DOHH2 (cell line): ENCODE data around the gene SEC14L1.

Experiments
- EZH2phosphoT487 ChIP-seq: fragments of 200-600 bp; sonication (generic); IDR thresholded peaks from 2 replicates; pipeline ENCODE4 v1.6.1; 2017; ENCODE audit warnings: borderline replicate concordance, mild to moderate bottlenecking, antibody characterized with exemption, low read length, moderate library complexity, mixed read lengths
- TF ChIP-seq, protein P1 (sequence below): fragments of 200-600 bp; sonication (generic); IDR thresholded peaks from one replicate; pipeline ENCODE4 v1.5.1; 2014; ENCODE audit warnings: antibody characterized with exemption, mild to moderate bottlenecking, low read depth, low read length; ENCODE audit not compliant: poor library complexity, severe bottlenecking

DNA sequence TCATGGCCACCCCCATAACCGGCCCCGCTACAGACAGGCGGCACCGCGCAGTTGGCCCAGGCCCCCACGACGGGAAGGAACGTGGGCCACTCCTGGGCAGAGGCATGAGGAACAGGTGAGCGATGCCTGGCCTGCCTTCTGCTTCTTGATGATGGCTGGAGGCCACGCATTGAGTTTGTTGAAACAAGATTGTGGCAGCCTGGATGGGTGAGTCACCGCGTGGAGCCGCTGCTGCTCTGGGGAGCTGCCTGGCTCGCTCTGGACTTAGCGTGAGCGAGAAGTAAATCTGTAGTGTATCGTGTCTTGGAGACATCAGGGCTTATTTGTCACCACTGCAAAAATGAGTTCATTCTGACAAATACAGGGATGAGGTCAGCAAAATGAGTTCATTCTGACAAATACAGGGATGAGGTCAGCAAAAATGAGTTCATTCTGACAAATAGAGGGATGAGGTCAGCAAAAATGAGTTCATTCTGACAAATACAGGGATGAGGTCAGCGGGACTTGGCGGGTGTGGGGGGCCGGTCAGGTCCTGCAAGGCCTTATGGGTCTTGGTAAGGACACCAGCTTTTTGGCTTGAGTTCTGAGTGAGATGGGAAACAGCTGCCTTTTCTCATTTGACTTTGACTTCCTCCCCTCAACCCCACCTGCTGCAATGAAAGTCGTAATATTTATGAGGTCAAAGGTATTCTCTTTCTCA, 93.0 kb downstream of the SEC14L1 start:
- no peak for TF ChIP-seq EZH2phosphoT487
- TF ChIP-seq, protein P1, sequence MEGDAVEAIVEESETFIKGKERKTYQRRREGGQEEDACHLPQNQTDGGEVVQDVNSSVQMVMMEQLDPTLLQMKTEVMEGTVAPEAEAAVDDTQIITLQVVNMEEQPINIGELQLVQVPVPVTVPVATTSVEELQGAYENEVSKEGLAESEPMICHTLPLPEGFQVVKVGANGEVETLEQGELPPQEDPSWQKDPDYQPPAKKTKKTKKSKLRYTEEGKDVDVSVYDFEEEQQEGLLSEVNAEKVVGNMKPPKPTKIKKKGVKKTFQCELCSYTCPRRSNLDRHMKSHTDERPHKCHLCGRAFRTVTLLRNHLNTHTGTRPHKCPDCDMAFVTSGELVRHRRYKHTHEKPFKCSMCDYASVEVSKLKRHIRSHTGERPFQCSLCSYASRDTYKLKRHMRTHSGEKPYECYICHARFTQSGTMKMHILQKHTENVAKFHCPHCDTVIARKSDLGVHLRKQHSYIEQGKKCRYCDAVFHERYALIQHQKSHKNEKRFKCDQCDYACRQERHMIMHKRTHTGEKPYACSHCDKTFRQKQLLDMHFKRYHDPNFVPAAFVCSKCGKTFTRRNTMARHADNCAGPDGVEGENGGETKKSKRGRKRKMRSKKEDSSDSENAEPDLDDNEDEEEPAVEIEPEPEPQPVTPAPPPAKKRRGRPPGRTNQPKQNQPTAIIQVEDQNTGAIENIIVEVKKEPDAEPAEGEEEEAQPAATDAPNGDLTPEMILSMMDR: no peak
